Measurements from ENCODE around the gene CDH18.

The CDH18 gene

GRCh38 chr5:19855931-19856330 is 132.1 kb downstream of the CDH18 start:
- no peak for TF ChIP-seq CTCF (conservative IDR thresholded peaks at IDR 0.05; ENCODE audit: low read depth, low read length)
- H3K4me3 ChIP-seq (IDR thresholded peaks at IDR 0.05; ENCODE audit: insufficient read depth, low read depth, low read length): no peak overlapping the region
- H3K4me1 ChIP-seq (ENCODE audit: low read depth, poor library complexity, severe bottlenecking): peaks cover 30% of the 10 kb centered on the region
- no peaks in the 10 kb centered on the region for H4K20me1 ChIP-seq (ENCODE audit: insufficient read depth)
- H2AFZ ChIP-seq (ENCODE audit: low read depth): no peak overlapping the region
- H3K27me3 ChIP-seq (ENCODE audit: insufficient read depth, low read depth): no peaks in the 10 kb centered on the region
- H3K9ac ChIP-seq: no peak overlapping the region
- H3K4me2 ChIP-seq: no peak overlapping the region
- H3K36me3 ChIP-seq (ENCODE audit: insufficient read depth): no peaks in the 10 kb centered on the region
- no peaks in the 10 kb centered on the region for H3K79me2 ChIP-seq (ENCODE audit: insufficient read depth, low read depth)
- H3K27ac ChIP-seq: no peak overlapping the region

- Histone ChIP-seq H3K4me1 (ENCODE audit: low read depth, poor library complexity, severe bottlenecking) (peaks cover 30% of the 10 kb centered on the region), H3K36me3 (ENCODE audit: insufficient read depth) (no peaks in the 10 kb centered on the region), H3K27ac (no peak overlapping the region), H2AFZ (ENCODE audit: low read depth) (no peak overlapping the region), H3K4me2 (no peak overlapping the region), H3K9ac (no peak overlapping the region), H4K20me1 (ENCODE audit: insufficient read depth) (no peaks in the 10 kb centered on the region), H3K79me2 (ENCODE audit: insufficient read depth, low read depth) (no peaks in the 10 kb centered on the region), H3K4me3 (IDR thresholded peaks at IDR 0.05; ENCODE audit: insufficient read depth, low read depth, low read length) (no peak overlapping the region), H3K27me3 (ENCODE audit: insufficient read depth, low read depth) (no peaks in the 10 kb centered on the region)
- no peak for TF ChIP-seq CTCF (conservative IDR thresholded peaks at IDR 0.05; ENCODE audit: low read depth, low read length)
These were observed 132.5 kb downstream of the CDH18 start for GRCh38 chr5:19855453-19855852.

- no peak overlapping the region for H3K27ac ChIP-seq
- H3K79me2 ChIP-seq (ENCODE audit: insufficient read depth, low read depth): no peaks in the 10 kb centered on the region
- no peak for TF ChIP-seq CTCF (conservative IDR thresholded peaks at IDR 0.05; ENCODE audit: low read depth, low read length)
These were observed 133.0 kb downstream of the CDH18 start for GRCh38 chr5:19855031-19855430.

GRCh38 chr5:19853616-19854240 is 134.3 kb downstream of the CDH18 start:
- TF ChIP-seq CTCF (conservative IDR thresholded peaks at IDR 0.05; ENCODE audit: low read depth, low read length): no peak
- Histone ChIP-seq H3K79me2 (ENCODE audit: insufficient read depth, low read depth) (no peaks in the 10 kb centered on the region), H2AFZ (ENCODE audit: low read depth) (peak overlapping the region; percentile 7; the same call in 1 of the 2 replicates), H3K4me3 (IDR thresholded peaks at IDR 0.05; ENCODE audit: insufficient read depth, low read depth, low read length) (no peak overlapping the region), H3K36me3 (ENCODE audit: insufficient read depth) (no peaks in the 10 kb centered on the region), H3K4me1 (ENCODE audit: low read depth, poor library complexity, severe bottlenecking) (peaks cover 30% of the 10 kb centered on the region), H3K9ac (no peak overlapping the region), H4K20me1 (ENCODE audit: insufficient read depth) (no peaks in the 10 kb centered on the region), H3K27ac (peak overlapping the region; percentile 35), H3K4me2 (peak overlapping the region; percentile 50; the same call in 1 of the 2 replicates), H3K27me3 (ENCODE audit: insufficient read depth, low read depth) (no peaks in the 10 kb centered on the region)

More at GRCh38 chr5:19855031-19855430, 133.0 kb downstream of the CDH18 start:
- H3K27me3 ChIP-seq (ENCODE audit: insufficient read depth, low read depth): no peaks in the 10 kb centered on the region
- no peak overlapping the region for H3K4me3 ChIP-seq (IDR thresholded peaks at IDR 0.05; ENCODE audit: insufficient read depth, low read depth, low read length)
- H3K4me2 ChIP-seq: no peak overlapping the region
- H3K4me1 ChIP-seq (ENCODE audit: low read depth, poor library complexity, severe bottlenecking): peaks cover 30% of the 10 kb centered on the region
- H3K36me3 ChIP-seq (ENCODE audit: insufficient read depth): no peaks in the 10 kb centered on the region
- H2AFZ ChIP-seq (ENCODE audit: low read depth): no peak overlapping the region
- H3K9ac ChIP-seq: no peak overlapping the region
- H4K20me1 ChIP-seq (ENCODE audit: insufficient read depth): no peaks in the 10 kb centered on the region
